Esophagus muscularis mucosa (tissue), 4 donors: ENCODE measurements around the gene PFDN1.

Experiments used
- CTCF ChIP-seq, 3 experiments: fragments of 200-600 bp in 2 of 3; fragments of 450-650 bp in 1 of 3; sonication (generic) in 2 of 3; IDR thresholded peaks; one replicate each; pipeline ENCODE4 v1.5.1; 2017 to 2019; ENCODE audit warnings: antibody characterized with exemption in 3 of 3, mild to moderate bottlenecking in 2 of 3, moderate library complexity in 1 of 3
- EP300 ChIP-seq: sonication (generic); formaldehyde crosslinking; IDR thresholded peaks from one replicate; pipeline ENCODE4 v1.6.1; 2017; ENCODE audit warnings: antibody characterized with exemption
- POLR2A ChIP-seq: fragments of 450-650 bp; IDR thresholded peaks from one replicate; pipeline ENCODE4 v1.6.1; 2017; ENCODE audit warnings: antibody characterized with exemption, moderate library complexity, mild to moderate bottlenecking, low read depth

GRCh38 chr5:140220032-140220697, 82.7 kb downstream of the PFDN1 start:
- TF ChIP-seq EP300 (no peak), CTCF (IDR thresholded peaks at IDR 0.05) (no peak), POLR2A (no peak)
